Spleen (tissue), 11 donors: Measurements from ENCODE around the gene CXCL14. TPM values are rescaled to one million over a fixed set of nuclear protein-coding genes. Genes with fewer than 3 reads are reported as not detected.

Experiments
- DNase-seq: peaks from one replicate; pipeline ENCODE4 v3.0.0-alpha.2; 2020
- H3K27ac ChIP-seq, 8 donors: fragments of 200-600 bp; sonication (generic) in 7 of 8; 1 replicate in 4 of 8; 2 replicates in 4 of 8; pipeline versions ENCODE4 v1.5.0 to v1.8.0; 2016 to 2021; ENCODE audit warnings: inconsistent platforms in 4 of 8, mild to moderate bottlenecking in 4 of 8, moderate library complexity in 1 of 8
- H3K27me3 ChIP-seq, 7 donors: fragments of 200-600 bp; sonication (generic) in 6 of 7; replicated peaks in 1 of 7; 1 replicate in 4 of 7; 2 replicates in 3 of 7; pipeline versions ENCODE4 v1.5.0 to v1.8.0; 2016 to 2021; ENCODE audit warnings: inconsistent platforms in 3 of 7, mild to moderate bottlenecking in 1 of 7
- H3K36me3 ChIP-seq, 6 donors: fragments of 200-600 bp; sonication (generic) in 5 of 6; 1 replicate in 4 of 6; 2 replicates in 2 of 6; pipeline versions ENCODE4 v1.5.0 to v1.8.0; 2016 to 2021; ENCODE audit warnings: inconsistent platforms in 2 of 6
- H3K4me1 ChIP-seq, 6 donors: fragments of 200-600 bp; sonication (generic) in 5 of 6; 1 replicate in 3 of 6; 2 replicates in 3 of 6; pipeline versions ENCODE4 v1.5.0 to v1.8.0; 2016 to 2021; ENCODE audit warnings: inconsistent platforms in 3 of 6
- H3K4me3 ChIP-seq, 8 donors: fragments of 200-600 bp; sonication (generic) in 7 of 8; 1 replicate in 4 of 8; 2 replicates in 4 of 8; pipeline versions ENCODE4 v1.5.0 to v1.8.0; 2016 to 2021; ENCODE audit warnings: inconsistent platforms in 4 of 8, mild to moderate bottlenecking in 4 of 8, moderate library complexity in 2 of 8
- H3K9me3 ChIP-seq, 8 donors: fragments of 200-600 bp; sonication (generic) in 7 of 8; 1 replicate in 4 of 8; 2 replicates in 4 of 8; pipeline versions ENCODE4 v1.5.0 to v1.8.0; 2016 to 2021; ENCODE audit warnings: inconsistent platforms in 4 of 8
- CTCF ChIP-seq, 11 experiments: fragments of 200-600 bp in 7 of 11; fragments of 450-650 bp in 4 of 11; sonication (generic) in 4 of 11; IDR thresholded peaks in 8 of 11; conservative IDR thresholded peaks in 3 of 11; 1 replicate in 7 of 11; 2 replicates in 4 of 11; pipeline versions ENCODE4 v1.4.0 to v1.8.0; 2016 to 2021; ENCODE audit warnings: antibody characterized with exemption in 11 of 11, inconsistent platforms in 4 of 11, mild to moderate bottlenecking in 1 of 11
- POLR2A ChIP-seq, 3 donors: fragments of 450-650 bp; IDR thresholded peaks; one replicate each; pipeline ENCODE4 v1.5.1; 2017; ENCODE audit warnings: antibody characterized with exemption in 3 of 3, mild to moderate bottlenecking in 1 of 3
- POLR2AphosphoS5 ChIP-seq, 3 donors: sonication (generic); formaldehyde crosslinking; IDR thresholded peaks; one replicate each; pipeline ENCODE4 v1.5.1; 2017; ENCODE audit warnings: antibody characterized with exemption in 3 of 3
- WGBS, 5 donors: extraction: QIAGEN DNeasy Blood & Tissue Kit in 3 of 5; methylation state at CpG; one replicate each; pipeline versions ENCODE4 v1.1.5 to v1.1.7; 2013 to 2018; 5-methylcytosine and 5-hydroxymethylcytosine counted together
- intact Hi-C: fragments of 100-400 bp; cut with DNase I; formaldehyde crosslinking; loops from one replicate; pipeline ENCODE4 v1.15.0; 2023; ENCODE audit warnings: low total_unique reads
- polyA plus RNA-seq, 3 donors: library from polyadenylated mRNA; stranded (reverse); fragments of 200-250 nt; gene quantifications; one replicate each; pipeline ENCODE4 v1.2.1, GENCODE V29; 2013
- total RNA-seq, 7 donors: library from RNA; depleted of rRNA in 3 of 7; stranded (reverse); fragments of >200 nt in 3 of 7; fragmentation: NEBNext Ultra II Directional in 4 of 7; extraction: Animal tissue kit (Norgen Biotek cat#: 25700) in 4 of 7; gene quantifications; one replicate each; pipeline versions ENCODE4 v1.1.0 to v1.2.1, GENCODE V29; 2016 to 2021
- donor health status: healthy with polysubstance abuse.
- donor health status: DM: no; HTN: no; CAD: no; lungs with moderate emphysema.
- donor health status: DM: no; HTN: no; CAD: no.
- donor health status: Bipolar disorder and iron deficiency.
- donor health status: healthy.
- donor health status: DM: no; HTN: no; CAD: no.
- donor health status: DM: yes; HTN: yes; CAD: no.

CXCL14 gene
- total and polyA plus RNA-seq, 10 donors, result 10.3 to 67.1 (median 43.5) TPM

- DNase-seq, result no peak
- Histone ChIP-seq H3K4me3 (no peak overlapping the region), H3K27me3 (peaks cover 0 to 86% (median 11%) of the 10 kb centered on the region in 7 donors), H3K36me3 (no peaks in the 10 kb centered on the region), H3K9me3 (no peaks in the 10 kb centered on the region), H3K27ac (no peak overlapping the region), H3K4me1 (peaks cover 0 to 4% (median under 1%) of the 10 kb centered on the region in 6 donors)
- WGBS, 5 donors, result 79 to 89% (median 81%) methylated on average over 2 of the region's 2 CpGs
- intact Hi-C loops, result no loop called here
- TF ChIP-seq POLR2AphosphoS5 (IDR thresholded peaks at IDR 0.05) (no peak), POLR2A (IDR thresholded peaks at IDR 0.05) (no peak), CTCF (IDR thresholded peaks at IDR 0.05 in 8 of 11, conservative IDR thresholded peaks at IDR 0.05 in 3 of 11) (no peak)
Observed at GRCh38 chr5:135555530-135555929, 23.3 kb downstream of the CXCL14 start.

- Histone ChIP-seq H3K9me3 (no peaks in the 10 kb centered on the region), H3K4me3 (no peak overlapping the region), H3K27me3 (peaks cover 0 to 85% (median 11%) of the 10 kb centered on the region in 7 donors), H3K27ac (no peak overlapping the region), H3K4me1 (peaks cover 0 to 4% (median 0%) of the 10 kb centered on the region in 6 donors), H3K36me3 (no peaks in the 10 kb centered on the region)
- TF ChIP-seq POLR2A (IDR thresholded peaks at IDR 0.05), result no peak
- TF ChIP-seq CTCF (IDR thresholded peaks at IDR 0.05 in 8 of 11, conservative IDR thresholded peaks at IDR 0.05 in 3 of 11), result peak in 3 of 11 experiments; percentile 5 to 18 (median 17)
- TF ChIP-seq POLR2AphosphoS5 (IDR thresholded peaks at IDR 0.05), result no peak
- intact Hi-C loops, result loop anchor here (5.0 kb wide), 1 partner anchor 87 kb away; no protein-coding TSS in a partner anchor
- WGBS, 5 donors, result 19 to 23% (median 20%) methylated on average over 8 of the region's 8 CpGs
- peak; percentile 42 for DNase-seq
Observed at GRCh38 chr5:135553688-135554462, 24.9 kb downstream of the CXCL14 start.

- intact Hi-C loops, result loop anchor here (5.0 kb wide), 1 partner anchor 85 kb away; no protein-coding TSS in a partner anchor
- no peak overlapping the region for H3K27ac ChIP-seq
- H3K4me3 ChIP-seq, result no peak overlapping the region
- peaks cover 0 to 4% (median 0%) of the 10 kb centered on the region in 6 donors for H3K4me1 ChIP-seq
- H3K9me3 ChIP-seq, result no peaks in the 10 kb centered on the region
- H3K36me3 ChIP-seq, result no peaks in the 10 kb centered on the region
- WGBS, 5 donors, result 38 to 46% (median 40%) methylated on average over 15 of the region's 15 CpGs
- TF ChIP-seq POLR2A (IDR thresholded peaks at IDR 0.05) (no peak), CTCF (IDR thresholded peaks at IDR 0.05 in 8 of 11, conservative IDR thresholded peaks at IDR 0.05 in 3 of 11) (peak; percentile 39 to 79 (median 74))
- peaks cover 0 to 85% (median 12%) of the 10 kb centered on the region in 7 donors for H3K27me3 ChIP-seq
- DNase-seq, result no peak
Observed at GRCh38 chr5:135551593-135552447, 27.0 kb downstream of the CXCL14 start.
